NAMALWA (cell line): ENCODE results near the gene CHAF1A.

Source experiments
- DNase-seq: peaks from one replicate; pipeline ENCODE4 v3.0.0-alpha.2; 2015; ENCODE audit warnings: low spot score

CHAF1A gene

GRCh38 chr19:4402171-4403004 lies at the start of gene CHAF1A:
TSS of gene CHAF1A (plus strand) at chr19:4402640. CDS start at chr19:4402763, 123 bp downstream.
- DNase-seq, result peak; percentile 100

- peak; percentile 82 for DNase-seq
Observed at GRCh38 chr19:4352701-4353121, 49.7 kb upstream of the CHAF1A start.

- no peak for DNase-seq
Observed at GRCh38 chr19:4354282-4354681, 48.2 kb upstream of the CHAF1A start.

- DNase-seq, result no peak
Observed at GRCh38 chr19:4354897-4355296, 47.5 kb upstream of the CHAF1A start.

GRCh38 chr19:4357095-4357797 lies 45.2 kb upstream of the CHAF1A start:
- DNase-seq, result no peak

- DNase-seq, result no peak
Observed at GRCh38 chr19:4357921-4358326, 44.5 kb upstream of the CHAF1A start.

GRCh38 chr19:4358709-4359626 lies 43.5 kb upstream of the CHAF1A start:
- no peak for DNase-seq

GRCh38 chr19:4359627-4360000 lies 42.8 kb upstream of the CHAF1A start:
- no peak for DNase-seq

- DNase-seq, result no peak
Observed at GRCh38 chr19:4360081-4360569, 42.3 kb upstream of the CHAF1A start.

- no peak for DNase-seq
Observed at GRCh38 chr19:4360641-4361151, 41.7 kb upstream of the CHAF1A start.

- no peak for DNase-seq
Observed at GRCh38 chr19:4361152-4362046, 41.0 kb upstream of the CHAF1A start.

- DNase-seq, result no peak
Observed at GRCh38 chr19:4362101-4362828, 40.2 kb upstream of the CHAF1A start.

GRCh38 chr19:4362831-4363545 lies 39.5 kb upstream of the CHAF1A start:
- DNase-seq, result no peak

GRCh38 chr19:4363571-4364304 lies 38.7 kb upstream of the CHAF1A start:
- DNase-seq, result no peak

- DNase-seq, result no peak
Observed at GRCh38 chr19:4365341-4365740, 37.1 kb upstream of the CHAF1A start.

- DNase-seq, result no peak
Observed at GRCh38 chr19:4365791-4366665, 36.4 kb upstream of the CHAF1A start.

GRCh38 chr19:4366666-4367335 lies 35.6 kb upstream of the CHAF1A start:
- no peak for DNase-seq
